Activated T-cell treated with anti-CD3 and anti-CD28 coated beads, Interleukin-2, amount 50 U/mL, for 1 hour (primary cell): Measurements from ENCODE around the gene CLMN.

Experiments
- DNase-seq: peaks from one replicate; pipeline ENCODE4 v3.0.0-alpha.2; 2020

The CLMN gene, protein sequence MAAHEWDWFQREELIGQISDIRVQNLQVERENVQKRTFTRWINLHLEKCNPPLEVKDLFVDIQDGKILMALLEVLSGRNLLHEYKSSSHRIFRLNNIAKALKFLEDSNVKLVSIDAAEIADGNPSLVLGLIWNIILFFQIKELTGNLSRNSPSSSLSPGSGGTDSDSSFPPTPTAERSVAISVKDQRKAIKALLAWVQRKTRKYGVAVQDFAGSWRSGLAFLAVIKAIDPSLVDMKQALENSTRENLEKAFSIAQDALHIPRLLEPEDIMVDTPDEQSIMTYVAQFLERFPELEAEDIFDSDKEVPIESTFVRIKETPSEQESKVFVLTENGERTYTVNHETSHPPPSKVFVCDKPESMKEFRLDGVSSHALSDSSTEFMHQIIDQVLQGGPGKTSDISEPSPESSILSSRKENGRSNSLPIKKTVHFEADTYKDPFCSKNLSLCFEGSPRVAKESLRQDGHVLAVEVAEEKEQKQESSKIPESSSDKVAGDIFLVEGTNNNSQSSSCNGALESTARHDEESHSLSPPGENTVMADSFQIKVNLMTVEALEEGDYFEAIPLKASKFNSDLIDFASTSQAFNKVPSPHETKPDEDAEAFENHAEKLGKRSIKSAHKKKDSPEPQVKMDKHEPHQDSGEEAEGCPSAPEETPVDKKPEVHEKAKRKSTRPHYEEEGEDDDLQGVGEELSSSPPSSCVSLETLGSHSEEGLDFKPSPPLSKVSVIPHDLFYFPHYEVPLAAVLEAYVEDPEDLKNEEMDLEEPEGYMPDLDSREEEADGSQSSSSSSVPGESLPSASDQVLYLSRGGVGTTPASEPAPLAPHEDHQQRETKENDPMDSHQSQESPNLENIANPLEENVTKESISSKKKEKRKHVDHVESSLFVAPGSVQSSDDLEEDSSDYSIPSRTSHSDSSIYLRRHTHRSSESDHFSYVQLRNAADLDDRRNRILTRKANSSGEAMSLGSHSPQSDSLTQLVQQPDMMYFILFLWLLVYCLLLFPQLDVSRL

DNA sequence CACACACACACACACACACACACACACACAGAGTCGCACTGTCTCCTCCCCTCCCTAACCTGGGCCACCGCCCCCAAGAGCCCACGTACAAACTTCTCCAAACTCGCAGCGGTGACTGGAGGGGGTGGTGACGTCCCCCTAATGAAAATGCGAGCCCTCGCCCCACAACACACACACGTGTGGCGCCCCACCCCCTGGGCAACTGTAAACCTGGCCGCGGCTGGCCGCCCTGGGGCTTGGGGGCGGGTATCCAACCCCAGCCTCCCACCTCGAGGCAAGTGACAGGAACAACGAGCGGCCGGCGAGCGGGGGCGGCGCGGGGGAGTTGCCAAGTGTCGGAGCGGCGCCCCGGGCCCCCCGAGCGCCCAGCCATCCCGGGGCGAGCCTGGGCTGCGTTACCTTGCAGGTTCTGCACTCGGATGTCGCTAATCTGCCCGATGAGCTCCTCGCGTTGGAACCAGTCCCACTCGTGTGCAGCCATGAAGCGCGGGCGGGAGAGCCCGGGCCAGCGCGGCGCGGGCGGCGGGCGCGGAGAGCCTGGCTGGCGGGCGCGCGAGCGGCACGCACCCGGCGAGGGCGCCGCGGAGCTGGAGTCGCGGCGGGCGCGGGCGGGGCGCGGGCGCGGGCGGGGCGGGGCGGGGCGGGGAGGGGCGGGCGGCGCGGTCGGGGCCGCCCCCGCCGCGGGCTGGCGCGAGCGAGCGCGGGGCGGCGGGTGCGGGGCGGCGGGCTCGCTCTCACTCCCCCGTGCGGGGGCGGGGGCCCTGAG is at the start of gene CLMN:
TSS of gene CLMN (minus strand) at position 597 of the 766 bp plus-strand sequence. CDS start at position 481, 116 bp downstream.
- DNase-seq = peak; percentile 48

DNA sequence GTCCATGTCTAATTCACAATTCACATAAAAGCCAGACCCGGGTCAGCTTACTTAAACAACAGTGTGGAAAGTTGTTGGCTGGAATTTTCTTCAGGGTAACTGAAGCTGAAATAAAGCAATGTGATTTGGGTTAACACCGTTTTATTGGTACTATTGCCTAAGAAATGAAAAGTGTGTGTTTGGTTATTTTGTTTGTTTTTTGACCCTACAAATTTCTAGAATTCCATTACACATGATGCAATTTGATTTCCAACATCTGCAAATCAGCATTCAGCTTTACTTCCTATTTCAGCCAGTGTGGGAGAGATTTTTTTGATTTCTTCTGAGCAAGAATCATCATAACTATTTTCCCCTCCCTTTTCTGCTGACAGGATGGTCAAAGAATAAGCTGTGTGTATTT is 45.7 kb upstream of the CLMN start:
- no peak for DNase-seq

DNA sequence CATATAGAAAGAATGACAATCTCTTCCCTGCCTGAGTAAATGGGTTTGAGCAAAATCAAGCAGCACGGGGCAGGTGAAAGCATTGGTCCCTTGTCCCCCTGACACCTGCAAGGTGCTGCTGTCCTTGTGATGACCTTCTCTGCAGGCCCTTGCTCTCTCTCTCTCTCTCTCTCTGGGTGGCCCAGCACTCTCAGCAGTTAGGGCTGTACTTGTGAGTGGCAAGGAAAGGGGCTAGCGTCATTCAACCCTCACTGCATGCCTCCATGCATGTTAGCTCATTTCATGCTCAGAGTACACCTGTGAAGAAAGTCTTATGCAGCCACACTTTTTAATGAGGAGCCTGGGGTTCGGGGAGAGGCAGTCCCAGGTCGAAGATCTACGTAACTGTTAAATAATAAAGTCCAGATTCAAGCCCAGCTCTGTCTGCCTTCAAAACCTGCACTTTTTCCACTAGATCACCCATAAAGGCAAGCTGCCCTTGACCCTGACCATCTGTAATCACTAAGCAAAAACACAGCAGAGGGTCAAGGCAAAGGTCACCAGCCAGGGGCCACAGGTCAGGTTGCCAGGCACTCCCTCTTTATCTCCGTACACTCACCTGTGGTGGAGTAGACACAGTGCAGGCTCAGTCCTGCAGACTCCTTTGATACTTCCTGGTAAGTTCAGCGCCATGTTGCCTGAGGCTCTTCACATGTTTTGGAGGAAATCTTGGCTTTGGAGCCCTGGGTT is 44.9 kb upstream of the CLMN start:
- DNase-seq = no peak

DNA sequence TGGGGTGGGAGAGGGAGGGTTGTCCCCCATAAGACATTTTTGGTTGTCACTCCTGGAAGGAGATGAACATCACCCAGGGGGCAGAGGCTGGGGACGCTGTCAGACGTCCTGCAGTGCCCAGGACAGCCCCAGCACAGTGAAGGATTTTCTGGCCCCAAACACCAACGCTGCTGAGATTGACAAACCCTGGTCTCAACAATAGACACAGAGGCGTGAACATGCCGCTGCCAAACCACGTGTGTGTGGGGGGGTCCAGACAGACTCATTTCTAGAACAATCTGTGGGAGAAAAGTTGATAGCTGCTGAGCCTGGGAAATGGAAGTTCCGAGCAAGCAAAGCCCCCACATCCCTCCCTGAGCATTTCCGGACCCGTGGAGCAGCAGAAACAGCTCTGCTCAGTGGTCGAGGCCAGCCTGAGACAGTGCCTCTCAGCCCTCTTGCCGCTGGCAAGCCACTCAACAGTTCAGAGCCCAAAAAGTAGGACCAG is 43.8 kb upstream of the CLMN start:
- no peak for DNase-seq

DNA sequence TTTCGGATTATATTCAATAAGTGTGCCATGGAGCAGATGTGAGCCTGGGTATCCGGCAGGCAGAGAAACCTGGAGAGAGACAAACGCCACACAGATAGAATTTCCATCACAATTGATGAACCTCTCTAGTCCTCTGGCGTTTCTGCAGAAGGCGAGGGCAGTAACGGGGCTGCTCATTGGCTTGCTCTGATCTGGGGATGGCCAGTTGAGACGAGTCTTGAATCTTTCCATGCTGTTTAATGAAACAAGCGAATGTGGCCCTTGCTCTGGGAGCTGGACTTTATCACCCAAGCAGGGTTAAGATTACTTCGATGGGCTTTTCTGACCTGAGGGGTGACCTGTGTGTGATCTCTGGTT is 42.4 kb upstream of the CLMN start:
- no peak for DNase-seq

DNA sequence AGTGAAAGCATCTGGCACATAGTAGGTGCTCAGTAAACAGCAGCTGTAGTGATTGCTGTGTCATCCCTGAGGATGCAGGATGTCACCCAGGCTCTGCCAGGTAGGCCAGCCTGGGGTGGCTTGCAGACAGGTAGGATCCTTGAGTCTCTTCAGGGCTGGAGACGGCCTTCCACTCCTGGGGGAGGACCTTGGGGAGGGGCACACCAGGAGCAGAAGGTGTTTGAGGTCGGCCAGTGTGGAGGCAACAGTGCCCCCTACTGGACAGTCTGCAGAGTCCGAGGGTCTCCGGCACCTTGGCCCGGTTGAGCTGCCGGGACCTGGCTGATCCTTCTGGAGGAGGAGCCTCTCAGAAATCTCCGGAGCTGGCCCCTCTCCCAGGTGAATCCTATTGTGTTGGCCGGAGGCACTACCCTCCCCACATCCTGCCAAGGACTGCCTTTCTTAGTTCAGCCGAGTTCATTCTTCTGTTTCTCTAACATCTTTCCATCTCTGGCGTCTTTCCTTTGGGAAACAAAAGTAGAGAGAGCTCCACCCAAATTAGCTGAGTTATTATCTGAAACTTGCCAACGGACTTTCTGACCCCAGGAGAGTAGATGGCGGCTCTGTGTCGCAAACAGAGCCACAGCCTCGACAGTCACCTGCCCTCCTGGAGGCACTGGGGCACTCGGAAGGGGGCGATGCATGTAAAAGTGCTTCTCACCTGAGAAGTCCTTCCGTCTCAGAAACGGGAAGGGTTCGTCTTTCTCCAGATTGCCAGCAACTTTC is 41.8 kb upstream of the CLMN start:
- DNase-seq = no peak

DNA sequence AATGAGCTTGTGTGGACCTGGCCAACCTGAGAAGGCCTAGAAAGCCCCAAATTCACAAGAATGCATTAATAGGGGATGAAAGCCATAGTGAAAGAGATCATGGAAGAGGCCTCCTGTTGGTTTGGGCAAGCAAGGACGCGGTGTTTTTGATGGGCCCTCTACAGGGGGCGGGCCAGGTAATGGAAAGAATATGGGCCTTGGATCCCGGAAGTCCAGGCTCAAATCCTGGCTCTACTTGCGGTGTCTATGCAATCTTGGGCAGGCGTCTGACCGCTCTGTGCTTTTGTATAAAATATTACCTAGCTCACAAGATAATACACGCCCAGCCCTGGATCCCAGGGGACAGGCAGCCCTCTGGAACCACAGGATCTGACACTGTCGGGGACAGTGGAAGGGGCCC is 41.1 kb upstream of the CLMN start:
- no peak for DNase-seq

DNA sequence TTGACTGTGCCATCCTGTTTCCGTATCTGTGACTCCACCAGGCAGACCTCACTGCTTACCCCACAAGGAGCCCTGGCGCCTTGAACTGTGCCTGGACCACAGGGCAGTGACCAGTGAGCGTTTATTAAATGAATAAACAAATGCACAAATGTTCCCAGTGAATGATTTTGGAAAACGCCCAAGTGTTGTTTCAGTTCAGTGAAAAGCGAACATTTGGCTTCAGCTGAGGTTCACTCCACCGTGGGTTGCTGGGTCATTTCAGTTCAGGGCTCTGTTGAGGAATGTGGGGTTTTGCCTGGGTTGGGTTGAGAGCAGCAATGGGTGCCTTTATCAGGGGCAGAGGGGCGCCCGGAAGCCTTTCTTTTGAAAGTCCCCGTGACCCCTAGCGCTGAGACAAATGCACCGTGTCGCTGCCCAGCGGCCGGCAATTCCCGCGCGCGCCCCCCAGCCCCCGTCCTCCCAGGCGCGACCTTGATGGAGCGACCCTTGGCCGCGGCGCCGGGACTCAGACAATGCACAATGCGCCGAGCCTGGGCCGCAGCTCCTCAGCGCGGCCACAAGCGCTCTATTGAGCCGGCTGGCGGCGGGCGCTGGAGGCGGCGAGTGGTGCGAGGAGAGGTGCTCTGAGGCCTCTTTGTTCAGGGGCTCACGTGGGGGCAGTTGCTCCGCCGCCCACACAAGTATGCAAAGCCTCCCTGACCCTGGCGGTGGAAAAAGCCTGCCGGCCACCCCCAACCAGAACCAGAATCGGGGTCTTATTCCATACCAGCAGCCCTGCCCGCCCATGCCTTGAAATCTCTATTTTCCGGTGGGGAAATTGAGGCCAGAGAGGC is 40.5 kb upstream of the CLMN start:
- no peak for DNase-seq

DNA sequence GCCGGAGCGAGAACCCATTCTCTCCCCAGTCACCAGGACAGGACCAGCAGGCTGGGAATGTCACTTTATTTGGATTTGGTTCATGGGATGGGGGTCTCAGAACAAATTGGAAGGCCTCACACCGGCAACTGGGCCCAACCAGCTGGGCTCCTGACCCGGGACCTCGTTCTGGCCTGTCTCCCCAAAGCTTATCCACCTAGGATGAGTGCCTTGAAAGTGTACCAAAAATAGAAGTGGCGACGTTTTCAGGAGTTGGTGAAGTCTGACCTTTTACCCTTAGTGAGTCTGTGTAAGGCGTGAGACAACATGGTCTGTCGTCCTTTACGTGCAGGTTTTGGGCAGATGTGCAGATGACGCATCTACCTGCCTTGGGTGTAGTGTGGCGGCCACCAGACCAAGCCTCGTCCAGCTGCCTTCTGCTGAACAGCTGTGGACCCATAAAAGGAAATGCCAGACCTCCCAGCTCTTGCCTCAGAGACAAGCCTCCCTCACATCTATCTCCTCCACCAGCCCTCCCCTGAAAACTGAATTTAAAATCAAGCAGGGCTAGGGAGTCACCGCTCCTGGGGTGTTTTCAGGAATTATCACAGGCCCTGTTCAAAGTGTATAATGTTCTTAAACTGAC is 36.6 kb upstream of the CLMN start:
- DNase-seq = no peak

DNA sequence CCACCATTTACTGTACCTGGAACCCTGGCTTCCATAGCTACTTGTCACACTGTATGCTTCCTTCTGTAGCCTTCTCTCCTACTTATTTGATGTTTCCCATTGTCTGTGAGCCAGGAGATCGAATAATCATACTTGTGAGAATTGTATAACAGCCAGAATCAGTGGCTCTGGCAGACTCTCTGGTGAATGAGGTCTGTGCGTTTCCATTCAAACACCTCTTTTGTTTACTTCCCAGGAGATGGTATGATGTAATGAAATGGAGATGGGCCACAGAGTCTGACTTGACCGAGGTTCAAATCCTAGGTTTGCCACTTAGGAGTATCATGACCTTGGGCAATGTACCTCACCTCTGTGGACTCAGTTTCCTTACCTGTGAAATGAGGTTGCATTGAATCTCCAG is 35.7 kb upstream of the CLMN start:
- DNase-seq = no peak

DNA sequence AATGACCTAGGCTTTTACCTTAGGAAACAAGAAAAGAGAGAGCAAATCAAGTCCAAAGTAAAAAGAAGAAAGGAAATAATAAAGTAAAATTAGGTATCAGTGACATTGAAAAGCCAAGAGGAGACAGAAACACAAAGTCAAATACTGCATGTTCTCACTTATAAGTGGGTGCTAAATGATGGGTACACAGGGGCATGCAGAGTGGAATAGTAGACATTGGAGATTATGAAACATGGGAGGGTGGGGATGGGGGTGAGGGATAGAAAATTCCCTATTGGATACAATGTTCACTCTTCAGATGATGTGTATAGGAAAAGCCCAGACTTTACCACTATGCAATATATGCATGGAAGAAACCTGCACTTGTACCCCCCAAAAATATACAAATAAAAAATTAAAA is 35.1 kb upstream of the CLMN start:
- DNase-seq = no peak

DNA sequence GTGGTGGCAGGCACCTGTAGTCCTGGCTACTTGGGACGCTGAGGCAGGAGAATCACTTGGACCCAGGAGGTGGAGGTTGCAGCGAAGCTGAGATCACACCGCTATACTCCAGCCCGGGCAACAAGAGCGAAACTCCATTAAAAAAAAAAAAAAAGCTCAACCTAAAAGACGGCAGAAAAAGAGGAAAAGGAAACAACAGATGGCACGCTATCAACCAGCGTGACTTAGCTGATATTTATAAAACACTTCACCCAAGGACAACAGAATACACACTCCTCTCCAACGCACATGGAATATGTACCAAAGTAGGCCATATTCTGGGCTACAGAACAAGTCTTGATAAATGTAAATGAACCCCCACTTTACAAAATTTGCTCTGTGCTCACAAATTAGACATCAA is 34.0 kb upstream of the CLMN start:
- no peak for DNase-seq

DNA sequence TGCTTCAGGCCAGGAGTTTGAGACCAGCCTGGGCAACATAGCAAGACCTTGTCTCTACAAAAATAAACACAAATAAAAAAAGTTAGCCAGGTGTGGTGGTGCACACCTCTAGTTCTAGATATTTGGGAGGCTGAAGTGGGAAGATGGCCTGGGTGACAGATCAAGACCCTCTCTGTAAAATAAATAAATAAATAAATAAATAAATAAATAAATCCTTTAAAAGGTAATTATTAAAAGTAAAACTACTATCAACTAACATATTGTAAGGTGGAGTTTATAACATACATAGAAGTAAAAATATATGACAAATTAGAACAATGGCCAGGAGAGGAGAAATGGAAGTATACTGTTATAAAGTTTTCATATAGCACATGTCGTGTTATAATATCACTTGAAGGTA is 33.3 kb upstream of the CLMN start:
- no peak for DNase-seq

DNA sequence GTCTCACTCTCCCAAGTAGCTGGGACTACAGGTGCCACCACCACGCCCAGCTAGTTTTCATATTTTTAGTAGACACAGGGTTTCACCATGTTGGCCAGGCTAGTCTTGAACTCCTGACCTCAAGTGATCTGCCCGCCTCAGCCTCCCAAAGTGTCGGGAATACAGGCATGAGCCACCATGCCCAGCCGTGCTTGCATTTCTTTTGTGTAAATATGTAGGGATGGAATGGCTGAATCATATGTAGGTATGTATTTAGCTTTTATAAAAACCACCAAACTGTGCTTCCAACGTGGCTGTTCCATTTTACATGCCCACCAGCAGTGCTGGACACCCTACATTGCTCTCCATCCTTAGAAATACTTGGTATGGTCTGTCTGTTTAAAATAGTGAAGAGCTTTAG is 32.8 kb upstream of the CLMN start:
- no peak for DNase-seq

DNA sequence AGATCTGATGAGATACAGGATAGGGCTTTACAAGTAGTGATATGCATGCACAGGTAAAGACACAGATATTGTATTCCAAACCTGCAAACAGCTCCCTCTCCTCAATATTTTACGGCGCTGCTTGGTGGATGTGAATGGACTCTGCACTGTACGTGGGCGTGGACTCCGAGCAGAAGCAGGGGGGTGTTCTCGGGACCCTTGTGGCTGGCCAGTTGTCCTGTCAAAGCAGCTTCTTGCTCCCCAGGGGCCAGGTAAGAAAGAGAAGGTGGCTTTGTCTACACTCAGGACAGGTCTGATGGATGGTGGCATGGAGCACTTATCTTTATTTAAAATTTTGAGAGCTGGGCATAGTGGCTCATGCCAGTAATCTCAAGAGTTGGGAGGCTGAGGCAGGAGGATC is 29.5 kb upstream of the CLMN start:
- no peak for DNase-seq

DNA sequence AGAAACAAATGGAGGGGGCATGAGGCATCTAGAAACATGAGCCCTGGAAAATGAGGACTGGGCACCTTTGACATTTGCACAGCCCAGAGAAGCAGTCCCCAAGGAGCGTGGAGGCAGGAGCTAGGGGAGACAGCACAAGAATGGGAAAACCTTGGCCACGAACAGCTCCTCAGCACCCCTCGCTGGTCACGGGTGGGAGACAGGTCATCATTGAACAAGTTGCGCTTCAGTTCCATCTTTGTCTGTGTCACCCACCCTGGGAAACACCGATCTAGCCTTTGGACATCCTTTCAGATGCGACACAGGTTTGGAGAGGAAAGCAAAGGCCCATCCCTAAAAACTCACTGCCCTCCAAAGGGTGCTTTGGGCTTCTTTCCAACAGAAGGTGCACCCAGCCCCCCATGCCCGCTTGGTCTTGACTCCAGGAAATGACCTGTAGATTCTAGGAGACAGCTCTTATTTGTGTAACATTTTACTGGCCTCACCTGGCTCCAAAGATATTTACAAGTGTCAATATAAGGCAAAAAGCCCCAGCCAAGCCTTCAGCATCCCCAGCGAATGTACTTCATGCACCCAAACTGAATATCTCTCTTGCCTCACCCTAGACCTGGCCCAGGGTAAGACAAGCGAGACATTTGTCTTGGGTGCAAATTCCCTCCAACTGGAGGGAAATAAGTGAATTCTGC is 28.8 kb upstream of the CLMN start:
- no peak for DNase-seq

DNA sequence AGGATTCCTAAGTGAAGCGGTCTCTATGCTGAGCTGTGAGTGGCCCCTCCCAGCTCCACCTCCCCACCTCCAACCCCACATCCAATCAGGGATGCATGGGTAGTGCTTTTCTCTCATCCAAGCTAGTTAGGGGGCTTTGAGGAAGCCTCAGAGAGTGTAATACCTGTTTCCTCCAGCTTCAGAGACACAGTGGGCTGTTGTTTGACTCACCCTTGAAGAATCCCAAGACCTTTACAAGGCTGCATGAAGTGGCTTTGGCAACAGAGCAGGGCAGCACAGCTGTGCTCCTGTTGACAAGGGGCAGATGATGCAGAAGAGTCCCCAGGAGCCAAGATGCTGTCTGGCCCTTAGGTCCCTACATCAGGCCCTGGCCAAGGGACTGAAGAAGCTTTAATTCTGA is 27.1 kb upstream of the CLMN start:
- no peak for DNase-seq

DNA sequence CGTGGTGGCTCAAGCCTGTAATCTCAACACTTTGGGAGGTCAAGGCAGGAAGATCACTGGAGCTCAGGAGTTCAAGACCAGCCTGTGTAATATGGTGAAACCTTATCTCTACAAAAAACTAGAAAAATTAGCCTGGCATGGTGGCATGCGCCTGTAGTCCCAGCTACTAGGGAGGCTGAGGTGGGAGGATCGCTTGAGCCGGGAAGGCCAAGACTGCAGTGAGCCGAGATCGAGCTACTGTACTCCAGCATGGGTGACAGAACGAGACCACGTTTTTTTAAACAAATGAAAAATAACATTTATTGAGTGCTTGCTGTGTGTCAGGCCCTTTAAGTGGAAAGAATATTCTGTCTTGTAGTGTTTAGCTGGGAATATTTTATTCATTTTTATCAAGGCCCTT is 26.6 kb upstream of the CLMN start:
- DNase-seq = no peak

DNA sequence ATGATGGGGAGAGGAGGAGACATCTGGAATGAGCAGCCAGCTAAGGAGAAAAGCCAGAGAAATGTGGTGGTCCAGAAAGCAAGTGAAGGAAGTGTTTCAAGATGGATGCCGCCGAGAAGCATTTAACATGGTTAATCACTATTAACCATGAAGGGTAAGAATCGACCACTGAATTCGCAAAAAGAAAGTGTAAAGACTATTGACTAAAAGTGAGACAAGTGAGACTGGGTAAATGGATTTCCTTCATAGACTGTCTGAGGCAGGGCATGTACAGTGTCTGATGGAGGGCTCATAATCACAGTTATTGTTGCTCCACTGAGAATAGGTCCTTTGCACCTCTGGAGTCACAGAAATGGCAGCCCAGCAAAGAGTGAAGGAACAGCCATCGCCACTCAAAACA is 25.3 kb upstream of the CLMN start:
- no peak for DNase-seq

DNA sequence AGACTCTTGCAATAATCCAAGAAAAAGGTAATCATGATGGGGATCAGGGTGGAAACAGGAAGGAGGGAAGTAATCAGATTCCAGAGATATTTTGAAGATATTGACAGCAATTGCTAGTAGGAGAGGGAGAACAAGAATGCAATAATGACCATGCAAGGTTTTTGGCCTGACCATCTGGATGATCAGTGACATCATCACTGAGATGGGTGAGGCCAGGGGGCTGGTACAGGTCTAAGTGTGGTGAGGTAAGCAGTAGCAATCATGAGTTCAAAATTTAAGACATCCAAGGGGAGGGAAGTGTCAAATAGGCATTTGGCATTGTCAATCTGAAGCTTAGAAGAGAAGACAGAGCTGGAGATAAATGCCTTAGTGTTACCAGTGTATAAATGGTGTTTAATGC is 24.8 kb upstream of the CLMN start:
- no peak for DNase-seq
